Kidney (tissue), 14 donors: ENCODE measurements around the gene C1S. TPM values are rescaled to one million over a fixed set of nuclear protein-coding genes. Genes with fewer than 3 reads are reported as not detected.
A peak's percentile ranks its signal among the peaks of the same experiment; 100 is the strongest.

Experiments used
- DNase-seq, 5 donors: peaks; one replicate each; pipeline ENCODE4 v3.0.0-alpha.2; 2013 to 2020
- FAIRE-seq: peaks from 2 replicates; lab custom pipeline; 2012; peaks lifted over from hg19 to GRCh38; lab: Jason Lieb, UNC
- H3K27ac ChIP-seq, 2 donors: one replicate each; pipeline ENCODE4 v1.7.0; 2013; ENCODE audit warnings: low read depth in 2 of 2, low read length in 2 of 2, inconsistent platforms in 1 of 2
- H3K27me3 ChIP-seq: one replicate; pipeline ENCODE4 v1.7.1; 2013; ENCODE audit warnings: low read length, inconsistent platforms; ENCODE audit not compliant: control insufficient read depth, insufficient read depth
- H3K36me3 ChIP-seq, 3 donors: one replicate each; pipeline versions ENCODE4 v1.7.0 to v1.7.1; 2013; ENCODE audit warnings: low read length in 3 of 3, control low read depth in 1 of 3, inconsistent platforms in 1 of 3; ENCODE audit not compliant: insufficient read depth in 3 of 3, control insufficient read depth in 2 of 3
- H3K4me1 ChIP-seq, 3 donors: one replicate each; pipeline versions ENCODE4 v1.7.0 to v1.7.1; 2013; ENCODE audit warnings: low read length in 3 of 3, inconsistent platforms in 1 of 3, low read depth in 1 of 3; ENCODE audit not compliant: control insufficient read depth in 2 of 3, insufficient read depth in 2 of 3
- H3K4me3 ChIP-seq, 3 donors: one replicate each; pipeline versions ENCODE4 v1.7.0 to v1.8.1; 2013; ENCODE audit warnings: low read length in 3 of 3, control low read depth in 1 of 3, inconsistent platforms in 1 of 3
- H3K9ac ChIP-seq, 3 donors: one replicate each; pipeline versions ENCODE4 v1.7.0 to v1.7.1; 2013; ENCODE audit warnings: low read length in 3 of 3, control low read depth in 1 of 3, inconsistent platforms in 1 of 3
- H3K9me3 ChIP-seq, 3 donors: one replicate each; pipeline versions ENCODE4 v1.7.0 to v1.7.1; 2013; ENCODE audit warnings: low read length in 3 of 3, control low read depth in 1 of 3, inconsistent platforms in 1 of 3; ENCODE audit not compliant: control insufficient read depth in 2 of 3, insufficient read depth in 1 of 3
- CTCF ChIP-seq: IDR thresholded peaks from 3 replicates; pipeline ENCODE4 v1.5.1; 2012; ENCODE audit warnings: mild to moderate bottlenecking, moderate library complexity, borderline replicate concordance; ENCODE audit not compliant: insufficient read depth; ENCODE audit errors: extremely low read depth
- intact Hi-C: fragments of 100-400 bp; cut with DNase I; formaldehyde crosslinking; loops from one replicate; pipeline ENCODE4 v1.11.1; 2022
- polyA plus RNA-seq: library from polyadenylated mRNA; stranded (reverse); fragments of 350-450 nt; fragmentation: Illumina TruSeq; extraction: RNeasy Lipid Tissue Mini Kit (QIAGEN cat#74804); gene quantifications from one replicate; pipeline ENCODE4 v1.2.3, GENCODE V29; 2014; ENCODE audit warnings: low read depth, low replicate concordance; ENCODE audit not compliant: insufficient read depth
- total RNA-seq: library from RNA; stranded (reverse); fragmentation: NEBNext Ultra II Directional; extraction: Animal tissue kit (Norgen Biotek cat#: 25700); gene quantifications from one replicate; pipeline ENCODE4 v1.2.1, GENCODE V29; 2021
- donor health status: control.
- donor health status: control.
- donor health status: control.
- donor health status: control.
- donor health status: control.
- donor health status: DM: yes; HTN: yes; CAD: no.
- donor health status: Normal renal cell carcinoma (clear cell type).

C1S gene
- total and polyA plus RNA-seq, 2 donors from 2014 or later = 81.2 to 402 TPM

DNA sequence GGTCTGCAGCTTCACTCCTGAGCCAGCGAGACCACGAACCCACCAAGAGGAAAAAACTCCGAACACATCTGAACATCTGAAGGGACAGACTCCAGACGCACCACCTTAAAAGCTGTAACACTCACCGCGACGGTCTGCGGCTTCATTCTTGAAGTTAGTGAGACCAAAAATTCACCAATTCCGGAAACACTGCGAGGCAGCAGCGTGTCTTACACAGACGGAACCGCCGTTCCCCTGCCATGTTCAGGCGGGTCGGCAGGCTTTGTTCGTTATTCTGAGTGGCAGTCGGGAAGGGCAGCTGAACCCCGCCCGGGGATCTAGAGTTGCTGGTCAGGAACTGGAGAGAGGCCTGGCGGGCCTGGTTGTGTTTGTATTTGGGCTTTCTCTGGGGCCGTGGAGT, 21.9 kb upstream of the C1S start:
- Histone ChIP-seq H3K27me3 (no peaks in the 10 kb centered on the region), H3K36me3 (no peaks in the 10 kb centered on the region), H3K27ac (no peak overlapping the region), H3K4me1 (no peaks in the 10 kb centered on the region), H3K4me3 (no peak overlapping the region), H3K9me3 (no peaks in the 10 kb centered on the region), H3K9ac (no peak overlapping the region)
- intact Hi-C loops = no loop called here
- no peak for TF ChIP-seq CTCF
- no peak for DNase-seq
- no peak for FAIRE-seq

DNA sequence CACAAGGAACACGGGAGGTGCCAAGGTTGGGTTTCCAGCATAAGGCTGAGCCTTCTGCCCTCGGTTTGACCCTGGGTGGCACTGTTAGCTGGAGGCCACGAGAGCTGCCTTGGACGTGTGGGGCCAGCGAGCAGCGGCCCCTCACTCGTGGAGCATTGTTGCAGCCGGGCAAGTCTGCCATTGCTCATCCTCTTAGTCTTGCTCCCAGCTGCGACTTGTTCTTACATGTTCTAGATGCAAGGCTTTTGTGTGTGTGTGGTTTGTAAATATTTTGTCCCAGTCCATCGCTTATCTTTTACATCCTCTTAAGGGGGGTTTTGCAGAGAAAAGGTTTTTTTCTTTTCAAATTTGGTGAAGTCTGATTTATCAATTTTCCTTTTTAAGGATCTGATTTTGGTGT, 21.1 kb upstream of the C1S start:
- H3K9me3 ChIP-seq = no peaks in the 10 kb centered on the region
- H3K36me3 ChIP-seq = no peaks in the 10 kb centered on the region
- intact Hi-C loops = no loop called here
- no peak for DNase-seq
- TF ChIP-seq CTCF = no peak
- no peaks in the 10 kb centered on the region for H3K27me3 ChIP-seq
- no peak overlapping the region for H3K4me3 ChIP-seq
- no peak overlapping the region for H3K27ac ChIP-seq
- no peak for FAIRE-seq
- H3K9ac ChIP-seq = no peak overlapping the region
- no peaks in the 10 kb centered on the region for H3K4me1 ChIP-seq

DNA sequence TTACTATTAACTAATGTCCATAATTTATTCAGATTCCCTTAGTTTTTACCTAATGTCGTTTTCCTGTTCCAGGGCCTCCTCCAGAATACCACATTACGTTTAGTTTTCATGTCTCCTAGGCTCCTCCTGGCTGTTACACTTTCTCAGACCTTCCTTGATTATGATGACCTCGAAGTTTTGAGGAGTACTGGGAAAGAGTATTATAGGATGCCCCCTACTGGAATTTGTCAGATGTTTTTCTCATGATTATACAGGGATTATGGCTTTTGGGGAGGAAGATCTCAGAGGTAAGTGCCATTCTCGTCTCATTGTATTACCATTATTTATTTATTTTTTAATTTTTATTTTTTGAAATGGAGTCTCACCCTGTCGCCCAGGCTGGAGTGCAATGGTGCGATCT, 17.7 kb upstream of the C1S start:
- no peaks in the 10 kb centered on the region for H3K36me3 ChIP-seq
- H3K9ac ChIP-seq = no peak overlapping the region
- DNase-seq (peak in 1 of 5 donors; percentile 13), FAIRE-seq (peak; percentile 79)
- H3K27ac ChIP-seq = no peak overlapping the region
- intact Hi-C loops = no loop called here
- H3K4me3 ChIP-seq = no peak overlapping the region
- H3K4me1 ChIP-seq = peaks cover 0 to 2% (median 0%) of the 10 kb centered on the region in 3 donors
- TF ChIP-seq CTCF = peak; percentile 46
- H3K9me3 ChIP-seq = no peaks in the 10 kb centered on the region
- no peaks in the 10 kb centered on the region for H3K27me3 ChIP-seq

DNA sequence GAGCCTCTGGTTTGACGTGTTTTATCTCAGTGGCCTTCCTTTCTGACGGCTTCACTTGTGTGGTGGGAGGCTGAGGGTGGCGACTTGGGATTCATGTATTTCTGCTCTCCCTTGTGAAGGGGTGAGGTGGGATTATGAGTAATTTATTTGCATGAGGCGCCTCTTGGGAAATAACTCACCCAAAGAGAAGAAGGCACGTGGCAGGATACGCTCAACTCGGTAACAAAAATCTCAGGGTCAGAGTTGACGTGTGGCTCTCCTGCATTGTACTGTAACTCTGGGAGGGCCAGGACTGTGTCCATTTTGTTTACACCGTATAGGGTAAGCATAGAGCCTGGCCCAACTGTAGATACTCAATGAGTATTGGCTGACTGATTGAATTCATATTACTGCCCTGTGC, 14.6 kb upstream of the C1S start:
- no peak for TF ChIP-seq CTCF
- H3K4me1 ChIP-seq = peaks cover 0 to 2% (median 0%) of the 10 kb centered on the region in 3 donors
- FAIRE-seq = no peak

More for the DNA sequence above, 14.6 kb upstream of the C1S start:
- Histone ChIP-seq H3K36me3 (no peaks in the 10 kb centered on the region), H3K9me3 (no peaks in the 10 kb centered on the region), H3K4me3 (no peak overlapping the region), H3K9ac (no peak overlapping the region), H3K27me3 (no peaks in the 10 kb centered on the region), H3K27ac (no peak overlapping the region)
- intact Hi-C loops = no loop called here
- no peak for DNase-seq
